ENCODE results near the gene GALK2. TPM values are rescaled to one million over a fixed set of nuclear protein-coding genes. Genes with fewer than 3 reads are reported as not detected.

GALK2 gene
- total and polyA plus RNA-seq, 2 of the 4 experiments (the other 2 are of a cell fraction) = 27.0 to 63.6 TPM

DNA sequence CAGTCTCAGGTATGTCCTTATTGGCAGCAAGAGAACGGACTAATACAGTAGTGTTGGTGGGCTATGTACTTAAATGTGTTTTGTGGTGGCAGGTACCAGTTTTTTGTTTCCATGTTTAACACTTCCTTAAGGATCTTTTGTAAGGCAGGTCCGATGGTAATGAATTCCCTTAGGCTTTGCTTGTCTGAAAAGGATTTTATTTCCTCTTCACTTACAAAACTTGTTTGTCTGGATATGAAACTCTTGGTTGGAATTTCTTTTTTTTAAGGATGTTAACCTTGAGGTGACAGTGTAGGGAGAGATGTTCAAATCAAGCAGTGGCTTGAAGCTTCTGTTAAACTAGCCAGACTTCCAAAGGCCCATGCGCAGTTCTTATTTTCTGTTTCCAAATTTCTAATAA lies 130.8 kb downstream of the GALK2 start:
- CTCF ChIA-PET = no interaction called here
- TF ChIP-seq FOS (IDR thresholded peaks at IDR 0.05; ENCODE audit: low read depth, low read length) (no peak), RAD21 (IDR thresholded peaks at IDR 0.05; ENCODE audit: low read length) (no peak), NFE2L2 (IDR thresholded peaks at IDR 0.05; ENCODE audit: low read depth, low read length) (no peak), MAFK (IDR thresholded peaks at IDR 0.05; ENCODE audit: low read depth, low read length) (no peak), BHLHE40 (IDR thresholded peaks at IDR 0.05; ENCODE audit: low read depth, low read length) (no peak), USF2 (IDR thresholded peaks at IDR 0.05; ENCODE audit: low read depth, low read length) (no peak), POLR2A (IDR thresholded peaks at IDR 0.05; ENCODE audit: low read depth, low read length) (no peak), ELK1 (IDR thresholded peaks at IDR 0.05; ENCODE audit: borderline replicate concordance, low read depth, low read length) (no peak), CEBPB (IDR thresholded peaks at IDR 0.05; ENCODE audit: low read depth, low read length) (no peak)
- TF ChIP-seq, protein P1, sequence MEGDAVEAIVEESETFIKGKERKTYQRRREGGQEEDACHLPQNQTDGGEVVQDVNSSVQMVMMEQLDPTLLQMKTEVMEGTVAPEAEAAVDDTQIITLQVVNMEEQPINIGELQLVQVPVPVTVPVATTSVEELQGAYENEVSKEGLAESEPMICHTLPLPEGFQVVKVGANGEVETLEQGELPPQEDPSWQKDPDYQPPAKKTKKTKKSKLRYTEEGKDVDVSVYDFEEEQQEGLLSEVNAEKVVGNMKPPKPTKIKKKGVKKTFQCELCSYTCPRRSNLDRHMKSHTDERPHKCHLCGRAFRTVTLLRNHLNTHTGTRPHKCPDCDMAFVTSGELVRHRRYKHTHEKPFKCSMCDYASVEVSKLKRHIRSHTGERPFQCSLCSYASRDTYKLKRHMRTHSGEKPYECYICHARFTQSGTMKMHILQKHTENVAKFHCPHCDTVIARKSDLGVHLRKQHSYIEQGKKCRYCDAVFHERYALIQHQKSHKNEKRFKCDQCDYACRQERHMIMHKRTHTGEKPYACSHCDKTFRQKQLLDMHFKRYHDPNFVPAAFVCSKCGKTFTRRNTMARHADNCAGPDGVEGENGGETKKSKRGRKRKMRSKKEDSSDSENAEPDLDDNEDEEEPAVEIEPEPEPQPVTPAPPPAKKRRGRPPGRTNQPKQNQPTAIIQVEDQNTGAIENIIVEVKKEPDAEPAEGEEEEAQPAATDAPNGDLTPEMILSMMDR (conservative IDR thresholded peaks at IDR 0.05; ENCODE audit: low read depth, low read length) = no peak
- Histone ChIP-seq H3K27ac (ENCODE audit: insufficient read depth, low read length) (no peak overlapping the region), H3K79me1 (ENCODE audit: low read depth in 1 of 2, low read length in 2 of 2) (peaks cover 15 to 17% of the 10 kb centered on the region in 2 experiments), H2BK5ac (ENCODE audit: low read depth, low read length, poor library complexity, severe bottlenecking) (no peak overlapping the region), H3K23ac (ENCODE audit: low read depth, low read length) (no peak overlapping the region), H4K20me1 (ENCODE audit: insufficient read depth, low read length) (no peaks in the 10 kb centered on the region), H4K5ac (ENCODE audit: low read depth, low read length) (no peak overlapping the region), H3K27me3 (ENCODE audit: control insufficient read depth, insufficient read depth, low read length) (no peaks in the 10 kb centered on the region), H3K56ac (ENCODE audit: extremely low read depth, insufficient read depth, low read length) (no peak overlapping the region), H4K8ac (ENCODE audit: low read depth in 2 of 2, low read length in 2 of 2) (no peak overlapping the region), H3K18ac (ENCODE audit: low read depth, low read length) (no peak overlapping the region), H3K14ac (replicated peaks; ENCODE audit: low read depth, low read length) (no peak overlapping the region), H3K4ac (ENCODE audit: low read depth, low read length) (no peak overlapping the region), H2BK20ac (ENCODE audit: low read depth, low read length) (no peak overlapping the region), H4K91ac (ENCODE audit: insufficient read depth, low read depth, low read length) (no peak overlapping the region), H3K36me3 (ENCODE audit: control insufficient read depth, insufficient read depth, low read length) (peaks cover 3% of the 10 kb centered on the region), H3K9me3 (ENCODE audit: control insufficient read depth, insufficient read depth, low read length) (no peaks in the 10 kb centered on the region), H2BK120ac (ENCODE audit: low read depth, low read length) (no peak overlapping the region), H2AK9ac (replicated peaks; ENCODE audit: low read depth, low read length, poor library complexity) (no peak overlapping the region), H3K4me3 (ENCODE audit: insufficient read depth, low read depth, low read length) (no peak overlapping the region), H3K4me2 (ENCODE audit: low read depth, low read length) (no peak overlapping the region), H2AFZ (replicated peaks; ENCODE audit: low read length, poor library complexity) (no peak overlapping the region), H2AK5ac (ENCODE audit: low read depth, low read length) (no peak overlapping the region), H2BK15ac (ENCODE audit: low read depth, low read length) (no peak overlapping the region), H3K9me1 (ENCODE audit: insufficient read depth, low read length) (no peaks in the 10 kb centered on the region), H3K4me1 (ENCODE audit: control insufficient read depth, insufficient read depth, low read length) (no peaks in the 10 kb centered on the region), H3K9ac (ENCODE audit: low read depth, low read length) (no peak overlapping the region)
- no TSS peak for BruUV-seq (replicated peaks)
- no CpG with 5 or more reads among the region's 3 CpGs for WGBS, 2 experiments (ENCODE audit: extremely low coverage in 2 of 2, insufficient read length in 1 of 2)
- ATAC-seq (ENCODE audit: low read depth) = no peak
- DNase-seq = no peak
- dilution Hi-C loops (cut with HindIII; ENCODE audit: low sequenced_read_pairs, unreplicated experiment) = no loop called here
- intact Hi-C loops (cut with micrococcal nuclease) = no loop called here
- in situ Hi-C loops (cut with MboI; ENCODE audit: low sequenced_read_pairs) = no loop called here
- POLR2A ChIA-PET (ENCODE audit: unreplicated experiment) = interaction anchor here (0.6 kb wide), 1 partner anchor 216 kb away, joined by 3 read pairs; no protein-coding TSS in a partner anchor
